T-helper 2 cell (primary cell): ENCODE measurements around the gene OR5L2.
"Not testable (repeated sequence)": the region's sequence is repeated elsewhere in the genome, so short reads cannot be mapped to it uniquely, and the experiment has no call there.

Experiments
- DNase-seq, 5 experiments: peaks; one replicate each; pipeline versions ENCODE4 v3.0.0 to v3.0.0-alpha.2; 2012 to 2022
- total RNA-seq, 2 donors: gene quantifications; one replicate each; lab custom pipeline; 2026; lab: John Stamatoyannopoulos, UW

OR5L2 gene
- total RNA-seq = 0 reads per million in 2 donors

DNA sequence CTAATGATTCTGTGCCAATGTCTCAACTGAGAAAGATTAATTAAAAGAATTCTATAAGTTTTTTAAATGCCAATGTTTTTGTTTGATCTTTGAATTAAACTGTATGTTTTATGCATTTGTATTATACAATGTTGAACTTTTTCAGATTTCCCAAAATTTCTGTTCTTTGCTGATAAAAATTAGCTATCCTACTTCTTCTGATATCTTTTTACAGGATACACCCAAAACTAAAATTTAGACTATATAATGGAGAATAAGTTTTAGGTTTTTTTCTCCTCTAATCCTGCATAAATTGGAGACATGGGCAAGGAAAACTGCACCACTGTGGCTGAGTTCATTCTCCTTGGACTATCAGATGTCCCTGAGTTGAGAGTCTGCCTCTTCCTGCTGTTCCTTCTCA, at the start of gene OR5L2:
Gene OR5L2, plus strand, starts transcription at position 301 of the 400 bp plus-strand sequence. Its CDS starts 0 bp downstream, at position 301.
- no peak for DNase-seq

DNA sequence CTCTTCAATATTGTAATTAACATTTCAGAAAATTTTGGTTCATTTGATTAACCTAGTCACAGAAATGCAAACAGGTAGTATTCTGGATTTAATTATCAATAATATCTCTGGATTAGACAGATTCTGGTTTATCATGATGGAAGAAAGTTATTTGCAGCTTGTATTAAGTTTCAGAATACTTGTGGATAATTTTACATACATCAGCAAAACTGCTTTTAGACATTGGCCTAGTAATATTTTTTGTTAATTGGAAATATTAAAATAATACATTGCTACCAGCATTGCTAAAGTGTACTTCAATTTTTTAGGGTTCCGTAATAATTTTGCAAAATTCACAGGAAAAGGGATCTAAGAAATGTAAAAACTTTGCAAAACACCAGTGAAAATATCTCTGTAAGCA, 35.4 kb upstream of the OR5L2 start:
- DNase-seq = no peak

DNA sequence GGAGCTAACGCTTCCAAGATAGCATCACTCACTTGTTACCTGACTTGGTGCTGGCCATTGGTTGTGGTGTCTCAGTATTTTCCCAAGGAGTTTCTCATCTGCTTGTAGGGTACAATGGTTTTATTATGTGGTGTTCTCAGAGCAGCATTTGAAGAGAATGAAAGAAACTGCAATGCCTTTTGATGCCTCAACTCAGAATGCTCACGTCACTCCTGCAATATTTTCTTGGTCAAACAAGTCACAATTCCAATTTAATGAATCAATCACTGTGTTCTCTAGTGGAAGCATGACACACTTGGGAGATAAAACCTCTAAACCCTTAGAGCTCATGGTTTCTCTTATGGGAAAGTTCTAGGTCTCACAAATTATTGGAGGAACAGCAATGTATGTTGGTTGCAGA, 33.7 kb upstream of the OR5L2 start:
- no peak for DNase-seq

DNA sequence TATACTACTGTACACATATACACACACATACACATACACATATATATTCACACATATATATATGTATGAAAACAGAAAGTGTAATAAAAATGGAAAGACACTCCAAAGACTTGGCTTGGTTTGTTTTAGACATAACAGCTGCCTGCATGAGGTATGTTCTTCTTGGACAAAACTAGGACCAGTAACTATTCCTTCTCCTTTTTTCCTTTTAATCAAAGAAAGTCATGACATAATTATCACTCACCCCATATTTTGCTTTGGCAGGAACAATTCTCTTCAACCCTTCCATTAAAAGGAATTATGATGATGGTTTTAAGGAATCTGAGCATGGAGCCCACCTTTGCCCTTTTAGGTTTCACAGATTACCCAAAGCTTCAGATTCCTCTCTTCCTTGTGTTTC, 31.8 kb upstream of the OR5L2 start, which contains the start of gene OR5D14:
Gene OR5D14, plus strand, starts transcription at position 301 of the 400 bp plus-strand sequence. Its CDS starts 0 bp downstream, at position 301.
- no peak for DNase-seq

DNA sequence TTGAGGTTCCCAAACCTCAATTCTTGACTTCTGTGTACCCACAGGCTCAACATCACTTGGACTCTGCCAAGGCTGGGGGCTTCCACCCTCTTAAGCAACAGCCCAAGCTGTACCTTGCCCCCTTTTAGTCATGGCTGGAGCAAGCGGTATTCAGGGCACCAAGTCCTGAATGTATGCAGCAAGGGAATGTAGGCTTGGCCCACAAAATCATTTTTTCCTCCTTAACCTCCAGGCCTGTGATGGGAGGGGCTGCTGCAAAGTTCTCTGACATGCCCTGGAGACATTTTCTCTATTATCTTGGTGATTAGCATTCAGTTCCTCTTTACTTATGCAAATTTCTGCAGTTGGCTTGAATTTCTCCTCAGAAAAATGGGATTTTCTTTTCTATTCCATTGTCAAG, 20.8 kb upstream of the OR5L2 start:
- no peak for DNase-seq

DNA sequence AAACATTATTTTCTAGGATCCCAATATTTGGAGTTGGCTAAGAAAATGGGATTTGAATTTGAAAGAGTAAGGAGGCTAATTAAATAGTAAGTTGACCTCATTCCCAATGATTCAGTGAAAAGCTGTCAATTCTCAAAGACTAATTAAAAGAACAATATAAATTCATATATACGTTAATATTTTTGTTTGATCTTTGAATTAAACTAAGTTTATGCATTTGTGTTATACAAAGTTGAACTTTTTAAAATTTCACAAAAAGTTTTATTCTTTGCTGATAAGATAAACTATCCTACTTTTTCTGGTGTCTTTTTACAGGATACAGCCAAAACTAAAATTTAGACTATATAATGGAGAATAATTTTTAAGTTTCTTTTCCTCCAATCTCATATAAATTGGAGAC, 16.0 kb upstream of the OR5L2 start, which contains the start of gene OR5L1:
Gene OR5L1, plus strand, starts transcription at position 301 of the 400 bp plus-strand sequence. CDS start 100 bp downstream, outside the sequence.
- no peak for DNase-seq

DNA sequence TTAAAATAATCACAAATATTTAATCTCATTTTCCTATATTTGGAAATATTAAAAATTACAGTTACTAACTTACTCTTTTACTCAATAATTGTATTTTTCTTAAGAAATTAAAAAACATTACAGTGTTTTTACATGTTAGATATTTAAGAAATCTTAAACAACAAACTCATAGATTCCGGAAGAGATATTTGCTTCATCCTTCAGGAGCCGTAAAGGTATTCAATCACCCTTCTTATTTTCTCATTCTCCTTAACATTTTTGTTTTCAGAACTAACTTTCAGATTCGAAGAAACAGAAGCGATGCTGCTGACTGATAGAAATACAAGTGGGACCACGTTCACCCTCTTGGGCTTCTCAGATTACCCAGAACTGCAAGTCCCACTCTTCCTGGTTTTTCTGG, 7.7 kb upstream of the OR5L2 start, which contains the start of gene OR5D18:
Gene OR5D18, plus strand, starts transcription at position 301 of the 400 bp plus-strand sequence. Its CDS starts 0 bp downstream, at position 301.
- no peak for DNase-seq

DNA sequence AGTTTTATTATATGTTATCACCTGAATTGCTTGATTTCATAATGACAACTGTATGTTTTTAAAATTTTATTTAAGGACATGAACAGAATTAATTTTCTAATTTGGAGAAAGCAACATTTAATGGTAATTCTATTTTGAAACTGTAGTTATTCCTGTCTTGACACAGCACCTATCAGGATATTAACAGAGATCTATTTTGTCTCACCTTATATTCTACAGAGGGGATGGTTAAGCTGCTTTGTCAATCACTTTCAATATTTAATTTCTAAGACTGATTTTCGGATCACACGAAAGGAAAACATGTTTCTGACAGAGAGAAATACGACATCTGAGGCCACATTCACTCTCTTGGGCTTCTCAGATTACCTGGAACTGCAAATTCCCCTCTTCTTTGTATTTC, 11.4 kb downstream of the OR5L2 start, which contains the start of gene OR5D16:
Gene OR5D16, plus strand, starts transcription at position 301 of the 400 bp plus-strand sequence. Its CDS starts 0 bp downstream, at position 301.
- DNase-seq = no peak

DNA sequence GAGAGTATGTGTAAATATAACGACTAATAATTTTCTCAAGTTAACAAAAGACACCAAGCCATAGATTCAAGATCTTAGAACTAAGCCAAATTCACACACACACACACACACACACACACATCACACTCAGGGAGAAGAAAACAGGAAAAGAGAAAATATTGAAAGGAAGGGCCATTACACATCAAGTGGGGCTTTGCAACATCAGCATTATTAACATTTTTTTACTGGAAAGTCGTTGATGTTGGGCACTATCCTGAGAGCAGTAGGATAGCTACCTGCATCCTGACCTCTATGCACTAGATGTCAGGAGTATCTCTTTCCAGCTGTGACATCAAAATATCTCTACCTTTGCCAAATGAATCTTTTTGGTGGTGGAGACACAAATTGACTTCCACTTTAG, 20.4 kb downstream of the OR5L2 start:
- DNase-seq = no peak

DNA sequence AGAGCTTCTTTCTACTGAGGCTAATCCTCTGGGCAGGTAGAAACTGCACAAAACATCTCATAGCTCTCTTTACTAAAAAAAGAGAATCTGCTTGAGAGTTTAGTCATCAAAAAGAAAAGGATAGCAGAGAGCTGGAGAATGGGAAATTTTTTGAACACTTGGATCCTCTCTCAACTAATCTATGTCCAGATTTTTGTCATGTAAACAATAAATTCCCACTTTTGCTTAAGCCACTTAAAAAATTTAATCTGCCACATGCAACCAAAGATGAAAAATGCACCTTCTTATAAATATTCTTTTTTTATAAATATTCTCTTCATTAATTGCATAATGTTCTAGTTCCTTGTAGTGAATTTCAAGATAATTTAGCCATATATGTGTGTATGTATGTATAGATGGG, 22.0 kb downstream of the OR5L2 start:
- no peak for DNase-seq

DNA sequence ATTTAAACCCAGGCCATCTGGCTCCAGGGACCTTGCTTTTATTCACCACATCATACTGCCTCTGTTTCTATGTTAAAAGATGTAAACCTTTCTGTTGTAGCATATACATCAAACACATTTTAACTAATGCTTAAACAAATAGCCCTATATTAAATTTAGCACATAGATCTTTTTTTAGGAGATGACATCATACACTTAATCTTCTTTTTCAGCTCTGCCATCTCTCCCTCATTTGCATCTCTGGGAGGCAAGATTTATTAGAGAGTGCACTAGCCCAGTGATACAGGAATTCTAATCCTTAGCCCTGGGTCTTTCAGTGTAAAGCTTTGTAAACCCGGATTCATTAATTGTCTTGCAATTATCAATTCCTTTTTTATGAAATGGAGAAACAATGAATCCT, 25.1 kb downstream of the OR5L2 start:
- DNase-seq = no peak

DNA sequence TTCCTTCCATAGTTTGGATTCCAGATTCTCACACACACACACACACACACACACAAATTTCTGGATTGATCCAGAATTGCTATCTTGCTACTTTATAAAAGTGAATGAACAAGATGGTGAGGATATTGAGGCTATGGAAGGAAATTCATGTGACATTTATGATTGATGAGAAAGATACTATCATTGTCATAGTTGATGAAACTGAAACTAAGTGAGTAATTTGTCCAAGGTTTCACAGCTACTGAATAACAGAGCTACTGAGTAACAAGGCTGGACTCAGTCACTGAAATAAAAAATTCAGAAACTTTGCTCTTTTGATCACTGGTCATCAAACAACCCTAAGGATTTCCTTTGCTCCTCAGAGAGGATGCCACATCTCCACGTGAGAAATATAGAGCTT, 27.7 kb downstream of the OR5L2 start:
- no peak for DNase-seq

DNA sequence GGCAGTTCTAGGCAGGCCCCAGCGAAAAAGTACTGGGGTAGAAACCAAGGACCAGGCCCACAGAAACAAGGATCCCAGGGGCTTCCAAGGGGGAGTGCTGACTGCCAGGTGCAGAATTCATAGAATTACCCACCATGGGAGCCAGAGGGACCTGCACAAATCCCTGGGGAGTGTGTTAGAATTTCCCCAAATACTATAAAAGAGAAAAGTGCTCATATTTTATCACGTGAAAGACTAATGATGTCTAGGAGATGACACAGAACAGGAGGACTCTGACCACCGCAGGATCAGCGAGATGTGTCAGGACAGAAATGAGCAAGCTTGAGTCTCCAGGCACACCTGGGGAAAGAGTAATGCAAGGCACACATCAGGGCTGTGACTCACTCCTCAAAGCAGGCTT, 40.3 kb downstream of the OR5L2 start:
- not testable (repeated sequence) for DNase-seq

DNA sequence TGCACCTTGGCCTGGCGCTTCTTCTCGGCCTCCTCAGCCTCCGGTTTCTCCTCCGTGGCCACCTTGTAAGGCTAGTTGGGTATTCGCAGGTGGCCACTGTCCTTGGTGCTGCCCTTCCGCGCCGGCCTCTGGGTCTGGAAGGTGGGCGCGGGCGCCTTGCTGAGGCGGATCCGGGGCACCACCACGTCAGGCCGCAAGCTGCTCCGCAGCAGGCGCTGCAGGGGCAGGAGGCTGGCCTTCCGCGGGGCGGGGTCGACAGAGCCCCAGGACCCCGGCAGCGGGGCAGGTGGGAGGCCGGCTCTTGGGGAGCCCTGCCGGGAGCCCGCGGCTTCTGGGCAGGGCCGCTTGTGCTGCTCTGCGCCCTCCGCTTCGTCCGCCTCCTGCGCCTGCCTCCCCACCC, 45.7 kb downstream of the OR5L2 start:
- DNase-seq = not testable (repeated sequence)

DNA sequence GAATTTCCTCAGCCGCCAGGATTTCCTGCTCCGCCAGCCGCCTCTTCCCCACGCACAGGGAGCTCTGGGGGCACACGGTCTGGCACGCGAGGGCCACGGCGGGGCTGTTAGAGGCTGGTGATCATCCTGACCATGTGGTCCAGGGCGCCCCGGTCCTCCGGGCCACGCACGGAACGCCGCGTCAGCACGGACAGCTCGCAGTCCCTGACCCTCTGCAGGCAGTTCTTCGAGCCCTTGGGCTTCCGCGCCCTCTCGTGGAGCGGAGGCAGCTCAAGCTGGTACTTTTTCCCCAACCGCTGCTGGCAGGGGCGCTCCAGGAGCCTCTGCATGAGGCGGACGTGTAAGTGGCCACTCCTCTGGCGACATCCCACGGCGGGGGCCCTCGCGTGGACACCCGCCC, 46.1 kb downstream of the OR5L2 start:
- not testable (repeated sequence) for DNase-seq
